C1 segment of cervical spinal cord (tissue), 14 donors: ENCODE results near the gene ZSCAN29.

Experiments
- DNase-seq, 14 donors: peaks; one replicate each; lab custom pipeline; 2025; lab: John Stamatoyannopoulos, UW

The ZSCAN29 gene

DNA sequence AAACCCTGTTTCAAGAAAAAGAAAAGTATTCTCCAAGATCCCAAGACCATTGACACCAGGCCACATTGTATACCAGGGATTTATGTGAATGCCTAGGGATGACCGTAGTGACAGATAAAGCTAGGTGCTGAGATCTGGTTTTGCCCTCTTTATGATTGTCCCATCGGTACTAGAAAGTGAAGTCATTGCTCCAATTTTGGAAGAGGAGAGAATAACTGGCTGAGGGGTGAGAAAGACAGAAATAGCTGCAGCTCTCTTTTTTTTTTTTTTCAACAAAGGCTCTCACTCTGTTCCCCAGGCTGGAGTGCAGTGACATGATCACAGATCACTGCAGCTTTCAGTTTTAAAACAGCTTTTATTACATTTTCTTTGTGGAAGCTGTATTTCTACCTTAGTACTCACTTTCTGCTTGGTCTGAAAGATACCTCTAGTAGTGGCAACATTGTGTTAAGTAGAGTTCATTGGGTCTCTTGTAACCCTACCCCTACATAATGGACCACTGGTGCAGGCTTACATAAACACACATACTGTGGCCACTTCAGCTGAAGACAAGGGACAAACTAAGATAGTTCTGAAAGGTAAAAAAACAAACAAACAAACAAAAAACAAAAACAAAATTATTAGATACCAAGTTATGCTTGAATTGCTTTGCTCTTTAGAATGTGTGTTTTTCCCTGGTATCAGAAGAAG, 18.0 kb downstream of the ZSCAN29 start:
- DNase-seq = no peak

DNA sequence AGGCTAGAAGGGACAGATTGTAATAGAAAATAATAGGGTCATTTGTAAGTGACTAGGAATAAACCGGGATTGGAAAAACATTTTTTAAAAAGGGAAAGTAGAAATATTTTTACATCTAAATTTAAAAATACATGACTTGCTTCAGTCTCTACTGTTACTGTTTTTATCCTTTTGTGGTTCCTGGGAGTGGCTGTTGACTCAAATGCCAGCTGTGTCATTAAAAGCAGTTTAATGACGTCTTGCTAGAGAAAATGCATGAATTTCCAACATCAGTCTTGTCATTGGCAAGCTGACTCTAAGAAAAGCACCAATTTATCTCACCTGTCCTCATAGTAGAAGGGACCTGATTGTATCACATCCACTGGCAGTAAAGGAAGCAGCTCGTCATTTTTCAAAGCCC, 23.7 kb downstream of the ZSCAN29 start:
- no peak for DNase-seq

DNA sequence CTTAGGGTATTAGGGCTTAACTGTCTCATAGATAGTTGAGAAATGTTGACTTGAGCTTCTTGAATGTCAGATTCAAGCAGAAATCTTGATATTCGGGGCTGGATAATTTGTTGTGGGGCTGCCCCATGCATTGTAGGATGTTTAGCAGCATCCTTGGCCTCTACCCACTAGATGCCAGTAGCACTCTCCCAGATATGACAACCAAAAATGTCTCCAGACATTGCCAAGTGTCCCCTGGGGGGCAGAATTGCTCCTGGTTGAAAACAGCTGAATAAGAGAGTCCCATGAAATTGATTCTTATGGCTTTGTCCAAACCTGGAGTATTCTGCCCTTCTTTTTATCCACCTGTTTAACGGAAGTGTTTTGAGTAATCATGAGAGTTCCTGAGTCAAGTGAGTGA, 24.5 kb downstream of the ZSCAN29 start:
- no peak for DNase-seq

DNA sequence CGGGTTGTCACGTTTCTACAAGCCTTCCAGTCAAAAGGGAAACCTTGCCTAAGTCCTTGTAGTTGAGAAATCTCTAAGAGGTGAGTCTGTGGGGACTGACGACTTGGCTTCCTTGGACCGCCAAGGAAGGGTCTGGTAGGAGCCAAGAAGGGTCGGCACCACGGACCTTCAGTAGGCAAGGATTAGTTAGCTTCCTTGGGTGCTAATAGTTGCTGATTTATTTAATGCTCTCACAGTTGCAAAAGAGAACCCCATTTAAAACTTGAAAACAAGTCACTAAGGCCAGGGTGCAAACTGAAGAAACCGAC, 40.1 kb downstream of the ZSCAN29 start:
- no peak for DNase-seq

DNA sequence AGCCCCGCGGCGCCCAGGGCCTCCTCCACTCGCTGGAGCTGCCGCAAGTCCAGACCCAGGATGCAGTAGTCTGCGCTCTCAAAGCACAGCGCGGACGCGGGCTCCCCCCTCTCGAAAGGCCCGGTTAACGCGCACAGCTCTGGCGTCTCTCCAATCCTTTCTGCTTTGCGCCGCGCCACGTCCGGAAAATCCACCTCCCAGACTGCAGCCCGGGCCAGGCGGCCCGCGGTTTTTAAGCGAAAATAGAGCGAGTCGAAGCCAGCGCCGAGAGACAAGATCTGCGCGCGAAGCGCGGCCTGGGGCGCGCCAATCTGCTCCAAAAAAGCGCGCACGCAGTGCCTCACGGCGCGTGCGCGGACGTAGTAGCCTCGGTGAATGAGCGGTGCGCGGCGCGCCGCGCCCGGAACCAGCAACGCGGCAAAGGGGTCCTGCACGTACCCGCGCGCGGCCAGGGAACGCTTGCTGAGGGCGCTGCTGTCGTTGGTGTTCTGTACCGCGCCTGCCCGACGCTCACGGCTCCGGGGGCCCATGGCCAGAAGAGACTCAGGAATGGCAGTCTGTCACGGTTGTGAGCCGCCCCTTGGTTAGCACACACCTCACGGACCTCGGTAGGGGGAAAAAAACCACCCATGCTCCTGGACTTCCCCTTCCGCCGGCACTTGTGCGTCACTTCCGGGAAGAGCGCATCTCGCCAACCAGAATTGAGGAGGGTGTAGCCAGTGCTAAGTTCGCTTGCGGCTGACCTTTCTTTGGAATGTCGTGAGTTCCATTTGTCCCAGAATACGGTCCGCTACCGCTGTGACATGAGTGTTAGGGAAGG, 40.7 kb downstream of the ZSCAN29 start, which contains the start of gene LCMT2:
Gene LCMT2 (minus strand): TSS at position 614 of the 820 bp plus-strand sequence. CDS start 84 bp downstream, at position 530.
- peak; percentile 67 to 93 (median 88) for DNase-seq

DNA sequence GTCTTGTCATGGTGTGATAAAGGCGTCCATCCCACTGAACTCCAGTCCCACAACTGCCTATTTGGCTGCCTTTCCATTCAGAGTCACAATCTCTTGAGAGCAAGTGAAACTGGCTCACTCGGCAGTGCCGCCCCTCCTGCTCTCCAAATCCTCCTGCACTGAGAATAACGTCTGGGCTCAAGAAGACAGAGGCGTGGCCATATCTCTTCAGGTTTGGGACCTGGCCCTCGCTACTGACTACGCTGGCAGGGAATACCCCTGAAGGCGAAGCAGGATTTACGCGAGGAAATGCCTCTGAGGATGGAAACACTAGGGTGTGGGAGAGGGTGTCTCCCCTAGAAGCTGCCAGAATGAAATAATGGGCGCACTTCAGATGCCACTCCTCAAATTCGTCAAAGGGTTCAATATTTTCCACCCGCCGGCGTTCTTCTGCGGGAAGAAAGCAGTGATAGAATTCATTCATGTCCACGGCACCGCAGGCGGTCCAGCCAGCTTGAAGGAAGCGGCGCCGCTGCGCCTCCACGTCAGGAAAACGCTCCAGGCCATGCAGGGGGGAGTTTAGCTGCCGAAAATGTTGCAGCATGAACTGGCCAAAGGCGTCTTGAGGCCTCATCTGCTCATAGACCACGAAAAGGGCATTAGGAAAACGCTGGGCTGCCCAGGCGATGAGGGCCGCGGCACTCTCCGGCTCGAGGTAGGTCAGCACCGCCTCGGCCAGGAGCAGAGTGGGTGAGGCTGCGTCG, 41.5 kb downstream of the ZSCAN29 start:
- peak in 11 of 14 donors; percentile 6 to 70 (median 38) for DNase-seq

DNA sequence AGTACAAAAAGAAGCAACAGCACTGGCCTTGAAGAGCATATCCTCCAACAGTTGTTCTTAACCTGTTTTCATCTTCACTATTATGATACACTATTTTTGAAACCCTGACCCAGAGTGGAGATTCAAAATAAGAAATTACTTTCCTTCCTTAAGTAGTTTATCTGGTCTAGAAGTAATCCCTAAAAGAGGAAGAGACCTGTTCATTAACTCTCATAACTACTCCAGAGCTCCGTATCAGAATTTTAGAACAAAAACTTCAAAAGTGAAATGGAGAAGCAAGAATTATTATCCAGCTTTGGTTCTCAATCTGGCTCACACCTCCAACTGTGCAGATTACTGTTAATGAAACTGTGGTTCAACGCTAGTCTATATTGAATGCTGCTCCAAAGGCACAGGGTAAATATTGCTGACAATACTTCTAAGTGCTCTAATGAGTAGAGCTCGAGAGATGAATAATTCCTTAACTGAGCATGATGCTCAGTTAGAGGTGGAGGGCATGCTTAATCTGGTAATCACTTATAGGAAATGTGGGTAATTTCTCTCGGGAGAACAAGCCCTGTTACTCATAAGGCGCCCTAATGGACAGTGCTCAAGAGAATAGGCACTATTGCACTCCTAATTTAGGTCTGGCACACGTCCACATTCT, 45.7 kb downstream of the ZSCAN29 start:
- DNase-seq = no peak

DNA sequence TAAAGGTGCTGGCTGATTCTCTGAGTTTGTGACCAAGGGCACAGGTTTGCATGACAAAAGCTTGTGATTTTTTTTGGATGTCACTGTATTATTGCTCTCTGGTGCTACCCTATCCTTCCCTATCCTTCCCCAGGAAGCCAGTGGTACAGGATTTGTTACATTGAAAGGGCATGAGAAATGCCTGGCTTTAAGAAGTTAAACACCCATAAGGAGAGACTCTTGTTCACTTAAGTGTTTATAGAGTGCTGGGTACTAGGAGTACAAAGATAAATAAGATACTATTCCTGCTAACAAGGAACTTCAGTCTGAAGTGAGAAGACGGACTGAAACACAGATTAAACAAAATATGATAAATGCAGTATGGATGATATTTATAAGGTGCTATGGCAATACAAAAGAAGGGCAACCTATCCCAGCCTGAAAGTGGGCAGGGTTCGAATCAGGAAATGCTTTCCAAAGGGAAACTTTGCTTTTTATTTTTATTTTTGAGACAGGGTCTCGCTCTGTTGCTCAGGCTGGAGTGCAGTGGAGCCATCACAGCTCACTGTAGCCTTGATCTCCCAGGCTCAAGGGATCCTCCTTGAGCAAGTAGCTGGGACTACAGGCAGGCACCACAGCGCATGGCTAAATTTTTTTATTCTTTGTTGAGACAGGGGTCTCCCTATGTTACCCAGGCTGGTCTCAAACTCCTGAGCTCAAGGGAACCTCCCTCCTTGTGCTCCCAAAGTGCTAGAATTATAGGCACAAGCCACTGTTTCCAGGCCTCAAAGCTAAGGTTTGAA, 51.7 kb downstream of the ZSCAN29 start:
- DNase-seq = no peak

DNA sequence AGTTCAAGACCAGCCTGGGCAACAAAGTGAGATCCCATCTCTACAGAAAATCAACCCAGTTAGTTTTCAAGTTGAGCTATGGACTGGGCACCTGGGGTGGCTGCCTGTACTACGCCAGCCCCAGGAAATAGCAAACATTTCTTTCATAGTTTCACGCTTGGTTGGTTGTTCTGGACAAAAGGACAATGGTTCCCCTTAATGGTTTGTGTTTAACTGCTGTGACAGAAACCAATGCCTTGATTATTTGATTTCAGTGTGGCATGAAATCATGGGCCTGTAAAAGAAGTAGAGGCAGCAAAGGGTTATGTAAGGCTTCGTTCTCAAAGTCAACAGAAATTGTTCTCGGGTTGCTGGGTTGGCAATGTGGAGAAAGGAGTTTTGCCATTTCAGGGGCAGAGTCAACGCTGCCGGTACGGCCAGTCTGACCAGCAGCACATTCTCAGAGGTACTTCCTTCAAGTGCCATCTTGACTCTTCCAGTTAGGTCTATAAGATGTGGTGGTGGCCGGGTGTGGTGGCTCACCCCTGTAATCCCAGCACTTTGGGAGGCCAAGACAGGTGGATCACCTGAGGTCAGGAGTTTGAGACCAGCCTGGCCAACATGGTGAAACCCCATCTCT, 53.2 kb downstream of the ZSCAN29 start:
- no peak for DNase-seq

DNA sequence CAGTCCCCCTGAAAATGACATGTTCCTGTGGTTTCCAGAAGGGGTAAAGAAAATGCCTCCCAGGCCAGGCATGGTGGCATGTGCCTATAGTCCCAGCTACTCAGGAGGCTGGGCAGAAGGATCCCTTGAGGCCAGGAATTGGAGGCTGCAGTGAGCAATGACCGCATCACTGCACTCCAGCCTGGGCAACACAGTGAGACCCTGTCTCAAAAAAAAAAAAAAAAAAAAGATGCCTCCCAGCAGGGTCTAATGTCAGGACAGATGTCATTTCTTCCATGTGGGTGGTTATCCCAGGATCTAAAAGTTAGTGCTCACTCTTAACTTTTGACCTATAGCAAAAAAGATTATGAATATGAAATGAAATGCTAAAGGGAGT, 53.9 kb downstream of the ZSCAN29 start:
- DNase-seq = no peak

DNA sequence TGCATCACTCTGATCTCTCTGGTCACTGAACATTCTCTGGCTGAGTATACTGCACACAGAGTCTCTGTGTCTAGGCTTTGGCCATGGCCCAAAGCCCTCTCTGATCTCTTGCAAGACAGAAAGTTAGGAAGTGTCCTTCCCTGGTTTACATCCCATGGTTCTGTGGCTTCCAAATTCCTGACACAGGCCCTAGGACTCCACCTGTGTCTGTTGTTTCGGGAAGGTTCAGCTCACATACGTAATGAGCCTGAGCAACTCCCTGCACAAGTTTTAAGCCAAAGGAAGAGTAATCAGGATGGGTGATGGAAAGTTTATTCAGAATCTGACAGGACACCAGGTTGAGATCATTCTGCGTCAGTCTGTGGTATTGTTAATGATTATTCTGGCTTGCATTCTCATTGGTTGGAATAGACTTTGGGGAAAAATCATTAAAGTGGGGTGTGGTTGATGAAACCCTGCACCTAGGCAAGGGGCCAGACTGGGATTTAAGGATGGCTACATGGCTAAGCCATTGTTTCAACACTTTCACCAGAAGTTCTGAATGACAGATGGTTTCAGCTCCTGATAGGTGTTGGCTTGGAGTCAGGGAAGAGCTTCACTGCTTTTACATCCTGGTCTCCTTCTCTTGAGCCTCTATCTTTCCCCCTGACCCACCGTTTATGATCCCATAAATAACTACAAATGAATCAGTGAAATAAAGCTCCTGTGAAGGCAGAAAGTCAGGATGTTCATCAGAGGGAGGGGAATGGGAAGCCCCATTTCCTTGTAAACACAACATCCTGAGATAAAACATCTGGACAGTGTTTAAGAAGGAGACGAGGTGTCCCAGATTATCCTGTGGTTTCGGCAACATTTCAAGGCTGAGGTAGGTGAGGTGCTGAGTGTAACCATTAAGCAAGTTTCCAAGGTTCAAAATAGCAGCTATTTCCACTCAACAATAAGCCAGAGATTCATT, 54.5 kb downstream of the ZSCAN29 start:
- no peak for DNase-seq

DNA sequence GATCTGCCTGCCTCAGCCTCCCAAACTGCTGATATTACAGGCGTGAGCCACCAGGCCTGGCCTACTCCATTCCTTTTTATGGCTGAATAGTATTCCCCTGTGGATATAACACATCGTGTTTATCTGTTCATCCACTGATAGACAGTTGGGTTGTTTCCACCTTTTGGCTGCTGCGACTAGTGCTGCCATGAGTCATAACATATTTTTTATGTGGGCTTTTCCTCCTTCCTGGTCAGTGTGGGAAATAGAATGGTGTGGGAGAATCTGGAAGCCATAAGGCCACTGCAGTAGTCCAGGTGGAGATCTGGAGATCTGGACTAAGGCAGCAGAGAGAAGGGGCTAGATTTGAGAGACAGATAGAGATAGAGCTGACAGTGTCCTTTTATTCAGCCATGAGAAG, 56.7 kb downstream of the ZSCAN29 start:
- DNase-seq = no peak

DNA sequence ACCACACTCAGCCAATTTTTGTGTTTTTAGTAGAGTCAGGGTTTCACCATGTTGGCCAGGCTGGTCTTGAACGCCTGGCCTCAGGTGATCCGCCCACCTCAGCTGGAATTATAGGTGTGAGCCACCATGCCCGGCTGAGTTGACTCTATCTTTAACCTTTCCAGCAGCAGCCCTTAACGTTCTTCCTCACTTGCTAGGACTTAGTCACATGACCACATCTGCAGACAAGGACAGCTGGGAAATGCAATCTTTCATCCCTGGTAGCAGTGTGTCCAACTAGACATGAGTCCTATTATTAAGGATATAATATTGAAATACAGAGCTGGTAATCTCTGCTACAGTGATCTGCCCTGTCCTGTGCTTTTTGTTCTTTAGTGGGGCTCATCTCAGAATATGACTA, 58.5 kb downstream of the ZSCAN29 start:
- DNase-seq = no peak
